Fibroblast of the conjunctiva (primary cell): ENCODE results near the gene NUDT3.

Experiments
- DNase-seq: peaks from one replicate; pipeline ENCODE4 v3.0.0-alpha.2; 2010; ENCODE audit warnings: low read depth

NUDT3 gene

DNA sequence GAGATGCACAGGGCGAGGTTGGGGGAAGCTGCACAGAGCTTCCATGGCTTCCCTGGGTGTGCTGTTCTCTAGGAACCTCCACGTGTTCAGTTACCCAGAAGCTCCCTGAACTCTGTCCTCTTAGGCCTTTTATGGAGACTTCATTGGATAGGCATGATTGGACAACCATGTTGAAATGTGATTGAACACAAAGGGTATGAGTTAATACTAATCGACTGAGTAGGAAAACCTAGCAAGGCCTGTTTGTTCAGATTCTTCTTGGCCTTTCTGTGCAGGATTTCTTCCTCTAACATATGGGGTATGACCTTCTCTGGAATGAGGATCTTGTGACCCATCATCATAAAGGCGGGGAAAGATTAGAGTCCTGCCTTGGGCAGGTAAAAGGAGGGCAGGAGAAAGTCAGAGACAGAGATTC lies 73.0 kb downstream of the NUDT3 start:
- no peak for DNase-seq

- no peak for DNase-seq
These were observed 73.7 kb downstream of the NUDT3 start for GRCh38 chr6:34318499-34319470.

DNA sequence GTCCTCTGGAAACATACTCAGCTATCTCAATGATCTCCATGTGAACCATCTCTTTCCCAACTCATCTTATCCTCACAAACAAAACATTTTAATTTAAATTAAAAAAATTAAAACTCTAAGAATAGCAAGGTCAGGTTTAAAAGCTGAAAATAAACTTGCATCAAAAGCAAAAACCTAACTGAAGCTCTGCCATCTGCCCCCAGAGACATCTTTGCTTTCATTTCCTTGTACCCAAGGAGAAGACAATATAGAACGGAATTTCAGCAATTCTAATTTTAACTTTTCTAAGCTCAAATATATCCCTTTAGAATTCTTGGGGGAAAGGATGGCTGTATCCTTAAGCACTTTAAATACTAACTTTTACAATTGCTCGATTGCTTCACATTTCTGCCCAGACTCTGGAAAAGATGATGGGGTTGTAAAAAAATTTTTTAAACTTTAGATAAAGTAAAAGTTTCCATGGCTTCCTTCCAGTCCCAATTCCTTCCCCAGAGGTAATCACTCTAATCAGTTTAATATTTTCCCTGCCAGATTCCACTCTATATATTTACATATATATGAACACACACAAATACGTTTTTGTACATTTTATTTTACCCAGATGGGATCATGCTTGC lies 74.5 kb downstream of the NUDT3 start:
- DNase-seq = no peak

DNA sequence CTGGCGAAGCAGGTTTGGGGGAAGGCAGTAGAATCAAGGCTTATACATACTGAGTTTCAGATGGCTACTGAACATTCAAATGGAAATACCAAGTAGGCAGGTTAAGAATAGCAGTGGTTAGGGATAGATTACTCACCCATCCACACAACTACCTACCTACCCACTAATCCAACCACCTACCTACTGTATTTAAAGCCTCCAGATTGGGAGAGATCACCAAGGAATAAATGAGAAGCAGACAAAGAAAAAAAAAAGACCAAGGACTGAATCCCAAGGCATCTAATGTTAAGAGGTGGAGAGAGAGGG lies 75.3 kb downstream of the NUDT3 start:
- DNase-seq = no peak

GRCh38 chr6:34316431-34317171 lies 75.9 kb downstream of the NUDT3 start:
- no peak for DNase-seq

DNA sequence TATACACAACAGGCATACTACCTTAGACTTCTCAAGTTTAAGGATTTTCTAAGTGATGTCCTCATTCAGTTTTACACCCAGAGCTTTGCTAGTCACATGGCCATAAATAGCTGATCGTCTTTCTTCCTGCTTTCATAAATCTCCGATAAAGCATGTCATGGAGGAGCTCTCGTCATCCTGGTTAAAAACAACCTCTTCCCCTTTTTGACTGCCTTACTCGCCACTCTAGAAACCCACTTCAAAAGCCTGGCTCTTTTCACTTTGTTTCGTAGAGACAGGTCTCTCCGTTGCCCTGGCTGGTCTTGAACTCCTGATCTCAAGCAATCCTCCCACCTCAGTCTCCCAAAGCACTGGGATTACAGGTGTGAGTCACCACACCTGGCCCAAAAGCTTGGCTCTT lies 76.7 kb downstream of the NUDT3 start:
- DNase-seq = no peak

DNA sequence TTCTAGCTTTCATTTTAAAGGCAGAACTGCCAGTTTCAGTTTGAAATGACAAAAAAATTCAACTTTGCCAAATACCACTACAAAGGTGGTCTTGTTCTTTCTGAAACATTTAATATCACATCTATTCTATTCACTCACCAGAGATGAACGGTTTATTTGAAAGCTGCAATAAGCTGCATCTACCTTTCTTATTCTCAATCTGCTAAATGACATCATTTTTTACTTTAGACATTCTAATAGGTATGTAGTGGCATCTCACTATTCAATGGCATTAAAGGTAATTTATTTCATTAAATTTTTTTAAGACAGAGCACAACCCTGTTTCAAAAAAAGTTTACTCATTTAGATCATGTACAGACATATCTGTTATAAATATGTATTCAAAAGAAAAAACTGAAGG lies 77.2 kb downstream of the NUDT3 start:
- DNase-seq = no peak

- DNase-seq = no peak
These were observed 80.2 kb downstream of the NUDT3 start for GRCh38 chr6:34312259-34312658.

- DNase-seq = no peak
These were observed 81.7 kb downstream of the NUDT3 start for GRCh38 chr6:34310817-34311216.

DNA sequence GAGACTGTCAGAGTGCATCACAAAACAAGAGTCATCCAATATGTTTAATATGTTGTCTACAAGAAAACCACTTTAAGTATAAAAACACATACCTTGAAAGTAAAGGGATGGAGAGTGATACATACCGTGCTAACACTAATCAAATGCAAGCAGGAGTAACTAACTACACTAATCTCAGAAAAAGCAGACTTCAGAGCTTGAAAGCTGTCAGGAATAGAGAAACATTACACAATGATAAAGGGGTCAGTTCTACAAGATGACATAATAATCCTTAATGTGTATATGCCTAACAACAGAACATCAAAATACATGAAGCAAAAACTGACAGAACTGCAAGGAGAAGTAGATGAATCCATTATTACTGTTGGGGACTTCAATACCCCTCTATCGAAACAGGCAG lies 84.0 kb downstream of the NUDT3 start:
- no peak for DNase-seq

GRCh38 chr6:34305982-34306708 lies 86.3 kb downstream of the NUDT3 start:
- no peak for DNase-seq

GRCh38 chr6:34305497-34305896 lies 87.0 kb downstream of the NUDT3 start:
- DNase-seq = no peak

DNA sequence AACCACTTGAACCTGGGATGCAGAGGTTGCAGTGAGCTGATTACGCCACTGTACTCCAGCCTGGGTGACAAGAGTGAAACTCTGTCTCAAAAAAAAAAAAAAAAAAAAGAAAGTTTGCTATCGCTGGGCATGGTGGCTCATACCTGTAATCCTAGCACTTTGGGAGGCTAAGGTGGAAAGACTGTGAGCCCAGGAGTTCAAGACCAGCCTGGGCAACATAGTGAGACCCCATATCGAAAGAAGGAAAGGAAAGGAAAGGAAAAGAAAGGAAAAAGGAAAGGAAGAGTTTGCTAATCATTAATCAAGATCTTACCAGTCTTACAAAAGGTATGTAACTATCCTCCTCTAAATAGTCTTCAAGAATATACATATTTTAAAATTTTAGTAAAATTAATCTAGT lies 88.3 kb downstream of the NUDT3 start:
- DNase-seq = no peak

DNA sequence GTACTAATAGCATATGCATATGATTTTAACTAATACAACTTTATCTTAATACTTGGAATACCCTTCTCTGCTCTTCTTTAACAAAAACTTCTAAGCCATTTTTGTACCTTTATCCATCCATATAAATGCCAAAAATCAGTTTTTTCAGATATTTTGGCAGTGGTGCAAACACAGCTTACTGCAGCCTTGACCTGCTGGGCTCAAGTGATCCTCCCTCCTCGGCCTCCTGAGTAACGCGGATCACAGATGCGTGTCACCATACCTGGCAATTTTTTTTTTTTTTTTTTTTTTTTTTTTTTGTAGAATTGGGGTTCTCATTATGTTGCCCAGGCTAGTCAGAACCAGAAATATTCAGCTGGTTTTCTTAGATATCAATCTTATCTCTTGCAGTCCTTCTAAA lies 89.5 kb downstream of the NUDT3 start:
- no peak for DNase-seq

- peak; percentile 91 for DNase-seq
These were observed 91.1 kb downstream of the NUDT3 start for GRCh38 chr6:34301408-34301807.

GRCh38 chr6:34300332-34300751 lies 92.1 kb downstream of the NUDT3 start:
- DNase-seq = no peak

DNA sequence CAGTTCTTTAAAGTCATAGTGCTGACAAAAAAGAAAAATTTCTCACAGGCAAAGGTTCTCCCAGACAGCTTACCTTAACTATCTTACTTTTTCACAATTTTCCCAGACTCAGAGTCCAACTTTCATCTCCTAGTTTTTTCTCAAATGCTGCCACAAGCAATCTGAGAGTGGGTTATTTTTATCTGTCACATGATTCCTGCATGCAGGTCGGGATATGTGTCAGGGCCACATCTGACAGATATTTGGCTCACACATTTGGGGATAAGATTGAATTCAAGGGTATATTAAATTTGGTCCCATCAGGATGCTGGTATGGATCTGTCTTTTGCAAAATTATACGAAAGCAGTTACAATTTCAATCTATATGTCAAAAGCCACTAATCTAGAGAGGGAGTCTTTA lies 93.5 kb downstream of the NUDT3 start:
- DNase-seq = no peak

DNA sequence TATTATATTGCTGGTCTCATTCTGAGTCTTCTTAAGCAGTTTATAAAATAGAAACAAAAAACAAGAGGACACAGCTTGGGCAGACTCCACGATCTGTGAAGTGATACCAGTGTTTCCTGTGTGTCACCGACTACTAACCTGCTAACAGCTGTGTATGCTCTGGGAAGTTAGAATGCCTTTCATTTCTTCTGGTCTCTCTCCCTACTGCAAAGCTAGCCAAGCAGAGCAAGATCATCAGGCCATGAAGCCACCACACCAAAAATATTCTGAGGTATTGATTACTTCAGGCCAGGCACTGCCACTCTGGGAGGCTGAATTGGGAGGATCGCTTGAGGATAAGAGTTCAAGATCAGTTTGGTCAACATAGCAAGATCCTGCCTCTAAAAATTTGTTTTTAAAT lies 96.7 kb downstream of the NUDT3 start:
- DNase-seq = no peak

DNA sequence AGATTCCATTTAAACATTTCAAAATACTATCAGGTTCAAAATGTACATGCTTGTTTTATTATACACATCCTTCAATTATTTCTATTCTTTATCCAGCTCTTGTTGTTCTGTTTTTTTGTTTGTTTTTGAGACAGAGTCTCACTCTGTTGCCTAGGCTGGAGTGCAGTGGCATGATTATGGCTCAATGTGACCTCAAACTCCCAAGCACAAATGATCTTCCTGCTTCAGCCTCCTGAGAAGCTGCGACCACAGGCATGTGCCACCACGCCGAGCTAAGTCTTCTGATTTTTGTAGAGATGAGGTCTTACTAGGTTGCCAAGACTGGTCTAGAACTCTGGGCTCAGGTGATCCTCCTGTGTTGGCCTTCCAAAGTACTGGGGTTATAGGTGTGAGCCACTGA lies 99.5 kb downstream of the NUDT3 start:
- DNase-seq = no peak

- no peak for DNase-seq
These were observed 103.3 kb downstream of the NUDT3 start for GRCh38 chr6:34289137-34289536.

DNA sequence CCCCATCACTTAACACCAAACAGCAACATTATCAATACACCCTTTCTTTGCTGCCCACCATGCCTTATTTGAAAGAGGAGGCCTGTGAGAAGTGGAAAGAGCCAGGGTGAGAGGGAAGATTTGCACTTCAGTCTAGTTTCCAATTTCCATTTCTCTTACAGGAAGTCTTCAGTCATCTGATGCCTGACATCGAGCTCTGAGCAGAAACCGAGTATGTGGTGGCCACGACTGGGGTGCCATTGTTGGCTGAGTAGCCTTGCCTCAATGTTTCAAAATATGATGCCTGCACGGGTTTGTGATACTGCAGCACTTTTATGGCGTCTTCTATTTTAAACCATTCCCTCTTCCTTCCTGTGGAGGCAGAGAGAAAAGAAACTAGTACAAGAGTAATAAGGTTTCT lies 103.9 kb downstream of the NUDT3 start:
- DNase-seq = no peak

DNA sequence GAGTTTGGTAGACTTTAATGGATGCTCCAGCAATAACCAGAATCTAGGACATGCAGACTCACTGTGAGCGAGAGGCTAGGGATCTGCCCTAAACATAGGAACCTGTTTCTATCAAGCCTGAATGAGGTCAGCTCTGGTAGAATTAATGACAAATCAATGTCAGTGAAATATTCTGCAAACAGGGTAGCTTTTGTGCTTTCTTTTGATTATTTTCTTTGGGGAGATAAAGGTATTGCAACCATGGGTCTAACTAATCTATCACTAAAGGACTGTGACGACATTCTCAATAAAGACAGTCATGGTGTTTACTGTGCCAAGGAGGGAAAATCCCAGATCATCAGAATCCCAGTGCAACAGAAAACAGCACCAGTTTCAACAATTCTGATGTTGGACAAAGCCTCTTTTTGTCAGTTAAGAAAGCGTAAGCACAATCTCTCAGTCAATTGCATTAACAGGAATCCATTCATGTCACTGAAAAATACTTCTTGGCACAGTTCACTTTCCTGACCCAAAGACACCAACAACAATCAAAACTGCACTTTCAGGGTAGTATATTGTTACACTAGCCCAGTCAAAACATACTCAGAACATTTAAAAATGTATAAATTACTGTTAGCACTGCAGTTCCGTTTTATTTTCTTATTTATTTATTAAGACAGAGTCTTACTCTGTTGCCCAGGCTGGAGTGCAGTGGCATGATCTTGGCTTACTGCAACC lies 106.9 kb downstream of the NUDT3 start:
- DNase-seq = no peak
